ENCODE measurements around the gene RPRD2. TPM values are rescaled to one million over a fixed set of nuclear protein-coding genes. Genes with fewer than 3 reads are reported as not detected.

Gene RPRD2
- total and polyA plus RNA-seq, 11 donors, result 6.4 to 33.4 (median 22.6) TPM

GRCh38 chr1:150511551-150511950 lies 147.6 kb downstream of the RPRD2 start:
- WGBS, 4 donors, result 93 to 95% (median 95%) methylated on average over 10 to 12 of the region's 12 CpGs
- ATAC-seq, result no peak
- H3K27me3 ChIP-seq, result no peaks in the 10 kb centered on the region
- intact Hi-C loops (cut with DNase I), result no loop called here
- peaks cover 0 to 45% (median 9%) of the 10 kb centered on the region in 9 donors for H3K36me3 ChIP-seq
- DNase-seq, result no peak
- H3K4me3 ChIP-seq, result no peak overlapping the region
- no peaks in the 10 kb centered on the region for H3K9me3 ChIP-seq
- no peak for TF ChIP-seq POLR2A (IDR thresholded peaks at IDR 0.05)
- no peak for TF ChIP-seq CTCF (IDR thresholded peaks at IDR 0.05)
- peaks cover 0 to 36% (median 22%) of the 10 kb centered on the region in 12 donors for H3K4me1 ChIP-seq
- H3K27ac ChIP-seq, result no peak overlapping the region

- H3K4me3 ChIP-seq, result no peak overlapping the region
- 87 to 95% (median 90%) methylated on average over 17 of the region's 17 CpGs for WGBS, 4 donors
- H3K4me1 ChIP-seq, result peaks cover 0 to 38% (median 23%) of the 10 kb centered on the region in 12 donors
- ATAC-seq (no peak), DNase-seq (no peak)
- no peaks in the 10 kb centered on the region for H3K9me3 ChIP-seq
- no peaks in the 10 kb centered on the region for H3K27me3 ChIP-seq
- H3K27ac ChIP-seq, result no peak overlapping the region
- H3K36me3 ChIP-seq, result peaks cover 0 to 39% (median 3%) of the 10 kb centered on the region in 9 donors
- intact Hi-C loops (cut with DNase I), result no loop called here
- TF ChIP-seq CTCF (IDR thresholded peaks at IDR 0.05) (no peak), POLR2A (IDR thresholded peaks at IDR 0.05) (no peak)
These were observed 148.2 kb downstream of the RPRD2 start for GRCh38 chr1:150511985-150512660.

- WGBS, 4 donors, result 69 to 94% (median 83%) methylated on average over 2 of the region's 2 CpGs
- intact Hi-C loops (cut with DNase I), result no loop called here
These were observed 148.9 kb downstream of the RPRD2 start for GRCh38 chr1:150512846-150513245.

More at GRCh38 chr1:150512846-150513245, 148.9 kb downstream of the RPRD2 start:
- Histone ChIP-seq H3K4me1 (peaks cover 0 to 32% (median 19%) of the 10 kb centered on the region in 12 donors), H3K27ac (no peak overlapping the region), H3K9me3 (no peaks in the 10 kb centered on the region), H3K4me3 (no peak overlapping the region), H3K27me3 (no peaks in the 10 kb centered on the region), H3K36me3 (peaks cover 0 to 37% (median 3%) of the 10 kb centered on the region in 9 donors)
- ATAC-seq (no peak), DNase-seq (no peak)
- TF ChIP-seq CTCF (IDR thresholded peaks at IDR 0.05) (no peak), POLR2A (IDR thresholded peaks at IDR 0.05) (no peak)
